NCI-H2171 treated with DMSO at 0.1 percent for 48 hours (cell line): Measurements from ENCODE around the gene AMIGO2.
"Not testable (repeated sequence)": the region's sequence is repeated elsewhere in the genome, so short reads cannot be mapped to it uniquely, and the experiment has no call there.

ENCODE experiments used
- DNase-seq: peaks from one replicate; lab custom pipeline; 2025; lab: John Stamatoyannopoulos, UW

Gene AMIGO2, protein sequence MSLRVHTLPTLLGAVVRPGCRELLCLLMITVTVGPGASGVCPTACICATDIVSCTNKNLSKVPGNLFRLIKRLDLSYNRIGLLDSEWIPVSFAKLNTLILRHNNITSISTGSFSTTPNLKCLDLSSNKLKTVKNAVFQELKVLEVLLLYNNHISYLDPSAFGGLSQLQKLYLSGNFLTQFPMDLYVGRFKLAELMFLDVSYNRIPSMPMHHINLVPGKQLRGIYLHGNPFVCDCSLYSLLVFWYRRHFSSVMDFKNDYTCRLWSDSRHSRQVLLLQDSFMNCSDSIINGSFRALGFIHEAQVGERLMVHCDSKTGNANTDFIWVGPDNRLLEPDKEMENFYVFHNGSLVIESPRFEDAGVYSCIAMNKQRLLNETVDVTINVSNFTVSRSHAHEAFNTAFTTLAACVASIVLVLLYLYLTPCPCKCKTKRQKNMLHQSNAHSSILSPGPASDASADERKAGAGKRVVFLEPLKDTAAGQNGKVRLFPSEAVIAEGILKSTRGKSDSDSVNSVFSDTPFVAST

DNA sequence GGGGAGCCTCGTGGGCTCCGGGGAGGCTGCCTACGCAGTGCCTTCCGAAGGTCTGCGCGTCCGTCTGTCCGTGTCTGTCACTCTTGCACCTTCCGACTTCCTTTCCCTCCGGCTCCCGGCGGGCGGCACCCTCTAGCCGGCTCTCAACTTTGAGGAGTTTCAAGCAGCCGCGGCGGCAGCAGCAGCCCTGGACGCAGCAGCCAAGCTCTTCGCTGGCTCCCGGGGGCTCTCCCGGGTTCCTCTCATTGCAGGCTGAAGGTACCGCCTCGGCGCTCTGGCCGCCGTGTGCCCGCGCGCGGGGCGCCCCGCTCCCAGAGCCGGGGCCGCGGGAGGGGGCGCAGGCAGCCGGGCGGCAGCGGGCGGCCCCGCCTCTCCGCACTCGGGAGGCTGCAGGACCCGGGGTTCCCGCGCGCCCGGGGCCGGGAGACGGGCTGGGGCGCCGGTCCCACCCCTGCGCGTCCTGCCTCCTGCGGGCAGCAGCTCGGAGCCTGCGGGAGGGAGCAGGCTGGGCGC lies at the start of gene AMIGO2, which contains the start of gene PCED1B:
AMIGO2 (minus strand) TSS at position 492 of the 513 bp plus-strand sequence. CDS start 957 bp downstream, outside the sequence.
PCED1B (plus strand) TSS at position 154 of the 513 bp plus-strand sequence. CDS start 155,443 bp downstream, outside the sequence.
- DNase-seq = no peak

DNA sequence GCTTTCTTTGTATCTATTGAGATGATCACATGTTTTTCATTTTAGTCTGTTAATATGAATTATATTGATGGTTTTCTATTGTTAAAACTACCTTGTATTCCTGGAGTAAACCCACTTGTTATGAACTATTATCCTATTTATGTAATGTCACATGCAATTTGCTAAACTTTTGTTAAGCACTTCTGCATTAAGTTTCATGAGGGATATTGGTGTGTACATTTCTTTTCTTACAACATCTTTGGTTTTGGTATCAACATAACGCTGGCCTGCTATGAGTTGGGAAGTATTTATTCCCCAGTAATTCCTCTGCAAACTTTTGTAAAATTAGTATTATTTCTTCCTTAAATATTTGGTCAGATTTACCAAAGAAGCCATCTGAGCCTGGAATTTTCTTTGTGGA lies 46.5 kb upstream of the AMIGO2 start:
- DNase-seq = no peak

DNA sequence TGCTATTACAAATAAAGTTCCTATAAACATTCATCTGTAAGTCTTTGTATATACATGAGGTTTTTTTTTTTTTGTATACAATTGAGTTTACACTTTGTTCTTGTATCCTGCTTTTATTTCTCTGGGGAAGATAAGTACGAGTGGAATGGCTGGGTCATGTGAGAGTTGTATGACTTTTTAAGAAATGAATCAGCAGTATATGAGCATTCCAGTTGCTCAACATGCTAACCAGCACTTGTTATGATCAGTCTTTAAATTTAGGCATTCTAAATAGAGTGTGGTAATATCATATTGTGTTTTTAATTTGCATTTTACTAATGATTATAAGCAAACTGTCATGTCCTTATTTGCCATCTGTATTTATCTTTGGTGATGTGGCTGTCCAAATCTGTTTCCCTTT lies 44.7 kb upstream of the AMIGO2 start:
- no peak for DNase-seq

DNA sequence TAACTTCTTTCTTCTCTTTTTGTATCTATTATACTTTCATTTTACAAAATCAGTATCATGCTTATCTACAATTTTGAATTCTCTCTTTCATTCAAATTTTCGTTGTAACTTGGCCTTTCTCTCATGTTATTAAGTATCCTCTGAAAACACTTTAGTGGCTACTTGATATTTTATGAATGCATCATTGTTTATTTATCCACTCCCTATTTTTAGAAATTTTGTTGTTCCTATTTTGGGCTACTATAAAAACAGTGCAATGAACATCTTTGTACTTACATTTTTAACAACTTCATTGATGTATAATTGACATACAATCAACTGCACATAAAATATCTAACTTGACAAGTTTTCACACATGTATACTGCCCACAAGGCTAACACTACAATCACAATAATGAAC lies 44.0 kb upstream of the AMIGO2 start:
- DNase-seq = no peak

DNA sequence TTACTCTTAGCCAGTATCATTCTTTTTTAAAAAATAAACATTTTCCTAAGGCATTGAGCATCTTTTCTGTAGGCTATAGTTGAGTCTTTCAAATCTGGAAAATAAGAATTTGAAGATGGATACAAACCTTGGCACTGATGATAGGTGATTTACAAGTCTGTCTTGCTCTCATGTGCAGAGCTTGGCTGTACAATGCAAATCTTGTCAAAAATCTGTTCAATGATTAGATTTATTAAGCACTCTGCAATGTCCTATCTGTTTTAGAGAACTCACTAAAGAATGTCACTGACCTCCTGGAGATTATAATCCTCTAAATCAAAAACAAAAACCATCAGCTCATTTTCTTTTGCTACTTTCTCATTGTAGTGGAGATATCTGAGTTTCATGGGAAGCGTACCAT lies 42.8 kb upstream of the AMIGO2 start:
- no peak for DNase-seq

DNA sequence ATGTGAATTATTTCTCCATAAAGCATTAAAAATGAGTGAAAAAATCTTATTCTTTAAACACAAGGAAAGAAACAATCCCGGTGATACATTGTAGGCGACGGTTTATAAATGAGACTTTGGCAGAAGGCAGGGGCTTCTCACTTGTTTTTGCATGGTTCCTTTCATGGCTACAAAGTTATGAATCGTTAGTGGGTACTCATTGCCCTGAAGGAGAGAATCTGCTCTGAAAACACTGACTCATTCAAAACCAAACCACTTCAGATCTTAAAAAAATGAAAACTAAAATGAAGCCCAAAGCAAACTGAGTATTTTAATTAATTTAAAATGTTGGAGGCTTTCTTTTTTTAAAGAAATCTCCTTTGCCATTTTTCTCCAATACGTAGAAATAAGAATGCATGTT lies 41.4 kb upstream of the AMIGO2 start:
- no peak for DNase-seq

DNA sequence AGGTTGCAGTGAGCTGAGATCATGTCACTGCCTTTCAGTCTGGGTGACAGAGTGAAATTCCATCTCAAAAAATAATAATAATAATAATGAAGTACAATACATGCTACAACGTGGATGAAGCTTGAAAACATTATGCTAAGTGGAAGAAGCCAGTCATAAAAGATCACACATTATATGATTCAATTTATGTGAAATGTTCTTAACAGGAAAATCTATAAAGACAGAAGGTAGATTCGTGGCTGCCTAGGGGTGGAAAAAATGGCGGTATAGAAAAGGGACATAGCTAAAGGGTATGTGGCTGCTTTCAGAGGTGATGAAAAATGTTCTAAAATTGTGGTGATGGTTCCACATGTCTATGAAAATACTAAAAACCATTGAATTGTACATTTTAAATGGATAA lies 41.0 kb upstream of the AMIGO2 start:
- DNase-seq = no peak

DNA sequence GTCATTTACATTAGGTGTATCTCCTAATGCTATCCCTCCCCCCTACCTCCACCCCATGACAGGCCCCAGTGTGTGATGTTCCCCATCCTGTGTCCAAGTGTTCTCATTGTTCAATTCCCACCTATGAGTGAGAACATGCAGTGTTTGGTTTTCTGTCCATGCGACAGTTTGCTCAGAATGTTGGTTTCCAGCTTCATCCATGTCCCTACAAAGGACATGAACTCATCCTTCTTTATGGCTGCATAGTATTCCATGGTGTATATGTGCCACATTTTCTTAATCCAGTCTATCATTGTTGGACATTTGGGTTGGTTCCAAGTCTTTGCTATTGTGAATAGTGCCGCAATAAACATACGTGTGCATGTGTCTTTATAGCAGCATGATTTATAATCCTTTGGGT lies 37.5 kb upstream of the AMIGO2 start:
- not testable (repeated sequence) for DNase-seq

DNA sequence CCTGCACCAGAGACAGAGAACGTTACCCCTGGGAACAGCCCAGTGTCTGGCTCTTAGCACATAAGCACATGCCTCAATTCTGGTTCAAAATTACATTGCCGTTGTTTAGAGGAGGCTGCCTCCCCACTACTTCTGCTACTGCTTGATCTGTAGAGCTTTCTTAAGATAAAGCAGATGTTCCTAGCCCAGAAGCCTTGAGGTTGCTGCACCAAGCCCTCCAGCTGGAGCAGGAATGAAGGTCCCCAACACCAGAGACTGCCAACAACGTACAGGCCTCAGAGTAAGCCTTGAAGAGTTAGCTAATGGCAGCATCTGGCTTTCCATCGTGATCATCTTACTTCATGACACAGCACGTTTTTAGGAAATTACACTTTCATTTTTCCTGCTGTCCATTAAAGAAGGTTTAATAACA lies 34.7 kb upstream of the AMIGO2 start:
- no peak for DNase-seq

DNA sequence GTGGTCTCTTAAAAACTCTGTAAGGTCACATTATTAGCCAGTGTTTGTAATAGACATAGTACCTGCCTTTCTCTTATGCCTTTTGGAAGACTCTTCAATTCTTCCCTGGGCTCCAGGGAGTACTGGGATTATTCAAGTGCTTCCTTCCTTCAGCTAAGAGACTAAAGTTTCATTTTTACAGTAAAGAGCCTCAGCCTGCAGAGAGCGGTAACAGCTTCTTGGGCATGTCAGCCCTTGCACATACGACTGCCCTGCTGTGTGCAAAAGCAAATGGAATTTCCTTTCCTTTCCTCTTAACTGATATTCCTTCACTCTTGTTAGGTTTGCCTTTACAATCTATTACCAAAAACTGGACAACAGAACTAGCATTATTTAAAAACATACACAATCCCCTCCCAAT lies 32.9 kb upstream of the AMIGO2 start:
- DNase-seq = no peak

DNA sequence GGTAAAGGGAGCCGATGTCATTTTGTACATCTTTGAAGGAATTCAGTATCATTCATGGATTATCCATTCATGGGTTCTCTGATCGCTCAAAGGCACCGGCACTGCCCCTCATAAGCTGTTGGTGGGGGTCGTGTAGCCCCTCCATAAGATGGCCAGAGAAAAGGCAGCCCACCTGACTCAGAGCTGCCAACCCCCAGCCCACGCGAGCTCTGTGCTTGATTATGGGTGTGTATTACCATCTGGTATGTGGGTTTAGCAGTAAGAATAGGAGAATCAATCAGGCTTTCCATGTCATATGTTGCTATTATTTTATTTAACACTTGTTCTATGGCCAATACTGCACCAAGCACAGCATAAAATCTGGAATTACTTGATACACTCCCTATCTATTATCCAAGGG lies 32.1 kb upstream of the AMIGO2 start:
- DNase-seq = no peak

DNA sequence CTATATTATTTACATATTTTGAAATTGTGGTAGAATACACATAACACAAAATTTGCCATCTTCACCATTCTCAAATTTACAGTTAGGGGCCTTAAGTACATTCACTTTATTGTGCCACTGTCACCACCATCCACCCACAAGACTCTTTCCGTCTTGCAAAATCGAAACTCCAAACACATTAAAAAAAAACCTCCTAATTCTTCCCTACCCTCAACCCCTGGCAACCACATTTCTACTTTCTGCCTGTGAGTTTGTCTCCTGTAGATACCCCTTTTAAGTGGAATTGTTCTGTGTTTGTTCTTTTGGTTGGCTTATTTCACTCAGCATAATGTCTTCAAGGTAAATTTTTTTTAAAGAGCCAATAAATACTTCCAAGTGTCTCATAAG lies 31.6 kb upstream of the AMIGO2 start:
- DNase-seq = no peak

DNA sequence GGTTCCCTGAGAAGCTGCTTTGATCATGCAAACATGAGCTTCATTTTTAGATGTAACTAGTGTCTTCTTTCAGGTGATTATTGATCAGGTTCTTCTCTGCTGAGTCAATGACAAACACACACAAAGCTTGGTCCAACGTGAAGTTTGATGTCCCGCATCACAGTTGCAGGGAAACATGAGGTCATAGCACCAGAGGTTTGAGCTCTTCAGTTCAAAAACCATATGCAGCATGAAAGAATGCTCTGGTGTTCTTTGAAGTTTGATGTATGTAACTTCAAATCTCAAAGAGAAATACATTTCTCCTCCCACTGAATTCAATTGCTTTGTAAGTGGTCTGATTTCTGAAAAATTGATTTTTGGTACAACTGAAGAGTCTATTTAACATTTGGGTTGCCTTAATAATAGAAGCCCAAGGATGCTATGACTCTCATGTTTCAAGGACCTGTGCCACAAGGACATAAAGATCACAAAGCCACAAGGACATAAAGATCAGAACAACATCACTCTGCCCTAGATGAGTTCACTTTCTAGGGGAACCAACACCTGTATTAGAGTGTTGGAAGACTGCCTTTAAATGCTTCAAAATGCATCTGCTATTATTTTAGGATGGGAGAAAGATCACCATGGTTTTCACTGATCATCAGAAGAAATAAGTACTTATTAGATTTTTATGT lies 31.1 kb upstream of the AMIGO2 start:
- DNase-seq = no peak

DNA sequence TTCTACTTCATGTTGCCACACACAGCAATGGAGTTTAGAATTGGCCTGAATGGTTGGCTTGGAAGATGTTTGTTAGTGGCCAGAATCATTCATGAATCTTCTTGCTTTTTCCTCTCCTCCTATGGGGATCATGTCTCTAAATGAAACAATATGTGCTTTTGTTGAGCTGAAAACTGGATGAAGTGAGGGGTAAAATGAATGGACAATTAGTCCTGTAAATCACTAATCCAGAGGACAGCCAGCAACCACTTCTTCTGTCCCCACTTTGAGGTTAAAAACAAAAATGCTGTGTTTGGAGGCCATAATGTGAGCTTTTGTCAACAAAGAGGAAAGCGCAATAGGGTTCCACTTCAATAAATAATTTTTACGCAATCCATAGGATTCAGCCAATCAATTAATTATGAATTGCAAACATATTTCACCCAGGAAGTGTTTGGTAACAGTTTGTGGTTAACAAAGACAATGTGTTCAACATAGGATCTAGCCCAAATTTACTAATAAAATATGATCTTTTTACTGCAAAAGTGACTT lies 30.3 kb upstream of the AMIGO2 start:
- DNase-seq = no peak

DNA sequence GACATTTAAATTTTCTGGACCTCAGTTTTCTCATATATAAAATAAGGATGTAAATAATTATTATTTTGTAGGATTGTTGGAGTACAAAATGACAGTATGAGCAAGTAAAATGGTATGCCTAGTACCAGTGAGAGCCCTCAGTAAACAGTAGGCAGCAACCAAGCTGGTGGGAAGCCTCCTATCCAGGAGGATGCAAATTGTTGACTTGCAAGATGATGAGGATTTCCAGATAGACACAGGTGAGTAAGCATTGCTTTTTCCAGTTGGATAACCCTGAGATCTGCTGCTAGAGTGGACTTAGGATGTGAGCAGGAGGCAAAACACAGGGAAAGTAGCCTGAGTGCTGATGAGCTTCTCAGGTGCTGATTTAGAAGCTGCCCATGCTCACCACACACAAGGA lies 28.2 kb upstream of the AMIGO2 start:
- no peak for DNase-seq

DNA sequence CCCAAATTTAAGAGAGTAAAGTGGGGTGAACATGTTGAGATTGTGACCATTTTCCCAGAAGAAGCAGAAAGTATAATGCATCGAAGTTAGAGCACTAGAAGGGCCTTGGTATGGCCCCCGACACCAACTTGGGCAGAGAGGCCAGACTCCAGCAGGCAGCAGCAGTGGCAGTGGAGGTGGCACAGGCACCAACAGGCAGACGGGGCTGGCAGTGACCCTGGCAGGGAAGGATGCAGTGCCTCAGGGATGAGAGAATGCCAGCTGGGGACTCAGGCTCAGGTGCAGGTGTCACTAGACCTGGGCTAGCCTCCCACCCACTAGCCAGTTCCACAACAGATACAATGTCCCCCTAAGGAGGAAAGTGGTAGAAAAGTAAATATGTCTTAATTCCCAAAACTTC lies 27.7 kb upstream of the AMIGO2 start:
- DNase-seq = no peak

DNA sequence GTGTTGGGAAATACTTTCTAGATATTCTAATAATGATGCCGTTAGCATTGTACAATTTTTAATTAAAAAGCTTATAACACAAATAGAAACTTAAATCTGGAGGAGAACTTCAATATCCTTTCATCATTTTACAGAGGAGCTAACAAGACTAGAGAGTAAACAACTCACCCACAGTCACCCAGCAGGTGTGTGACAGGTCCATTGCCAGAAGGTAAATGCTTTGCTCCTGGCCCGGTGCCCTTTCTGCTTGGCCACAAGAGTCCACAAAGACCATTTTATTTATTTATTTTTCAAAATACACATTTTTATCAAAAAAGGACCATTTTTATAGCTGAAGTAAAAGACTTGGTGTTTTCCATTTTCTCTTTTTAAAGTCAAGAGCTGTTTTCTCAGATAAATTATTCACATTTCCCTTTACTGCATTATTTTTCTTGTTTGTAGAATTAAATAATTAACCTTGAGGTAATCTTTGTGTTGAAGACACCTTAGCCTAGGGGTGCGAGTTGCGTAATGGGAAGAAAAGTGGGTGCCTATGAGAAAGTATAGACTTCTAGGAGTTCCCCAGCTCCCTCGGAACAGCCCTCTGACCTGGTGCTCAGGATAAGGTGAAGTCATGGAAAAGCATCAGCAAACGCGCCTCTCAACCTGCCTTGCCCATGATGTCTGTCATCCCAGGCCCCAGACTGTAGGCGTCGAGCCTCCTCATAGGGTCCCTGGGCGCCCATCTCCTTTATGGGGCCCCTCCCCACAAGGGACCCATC lies 26.3 kb upstream of the AMIGO2 start:
- no peak for DNase-seq

DNA sequence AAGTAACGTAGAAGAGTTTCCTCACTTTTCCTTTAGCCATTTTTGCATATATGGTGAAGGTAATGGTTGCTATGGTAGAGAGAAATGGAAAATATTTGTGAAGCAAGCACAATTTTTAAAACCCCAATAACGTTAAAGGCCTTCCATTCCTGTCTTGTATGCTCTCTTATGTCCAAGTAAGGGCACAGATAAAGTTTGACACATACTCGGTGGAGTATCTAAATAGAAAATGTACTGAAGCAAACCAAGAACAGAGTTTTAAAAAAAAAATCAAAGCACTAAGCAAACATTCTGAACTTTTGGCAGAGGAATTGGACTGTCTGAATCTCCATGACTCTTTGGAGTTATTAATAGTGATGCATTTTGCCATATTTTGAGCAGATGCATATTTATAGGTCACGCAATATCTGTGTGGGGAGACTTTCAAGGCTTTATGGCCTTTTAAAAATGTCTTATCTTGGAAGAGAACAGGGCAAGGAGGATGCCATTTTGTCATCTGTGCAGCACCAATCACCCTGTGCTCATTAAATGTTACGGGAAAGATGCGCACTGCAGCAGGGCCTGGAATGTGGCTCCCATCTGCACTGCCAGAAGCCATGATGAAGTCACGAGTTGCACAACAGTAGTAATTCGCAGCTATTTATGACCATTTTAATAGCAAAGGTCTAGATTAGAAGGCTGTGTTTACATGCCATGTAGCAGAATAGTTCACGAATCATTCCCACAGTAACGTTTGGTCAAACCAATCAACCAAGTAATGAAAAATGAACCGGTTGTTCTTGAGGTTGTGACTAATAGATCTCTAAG lies 23.3 kb upstream of the AMIGO2 start:
- DNase-seq = no peak

DNA sequence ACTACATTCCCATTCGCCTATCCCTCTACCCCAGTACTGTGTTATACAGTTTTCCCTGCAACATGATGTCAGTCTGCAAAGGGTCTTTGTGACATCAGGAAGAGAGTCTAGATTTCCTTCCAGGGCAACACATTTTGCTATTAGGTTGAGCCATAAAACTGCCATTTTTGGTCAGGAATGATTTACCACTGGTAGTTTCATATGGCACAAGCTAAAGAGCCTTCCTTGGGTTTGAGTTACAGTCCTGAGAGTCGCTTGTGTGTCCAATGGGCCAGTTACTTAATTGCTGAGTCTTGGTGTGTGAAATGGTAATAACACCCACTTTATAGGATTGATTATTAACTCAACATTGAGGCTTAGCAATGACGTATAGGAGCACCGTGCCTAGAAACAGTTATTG lies 22.6 kb upstream of the AMIGO2 start:
- DNase-seq = no peak

DNA sequence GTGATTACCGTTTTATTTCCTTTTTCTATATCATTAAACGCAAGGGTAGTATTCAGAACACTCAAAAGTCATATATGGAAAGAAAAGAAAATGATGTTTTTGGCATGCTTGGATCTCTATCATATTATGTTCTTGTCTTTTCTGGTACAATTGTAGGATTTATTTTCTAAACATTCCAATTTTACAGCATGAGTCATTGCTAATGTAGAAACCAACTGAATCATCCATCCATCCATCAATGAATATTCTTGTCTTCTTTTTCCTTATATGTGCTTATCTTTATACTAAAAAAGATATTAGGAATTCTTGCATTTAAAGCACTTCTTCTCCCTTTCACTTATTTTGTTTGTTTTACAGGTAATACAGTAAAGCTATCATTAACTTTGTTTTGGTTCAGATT lies 20.4 kb upstream of the AMIGO2 start:
- DNase-seq = no peak

DNA sequence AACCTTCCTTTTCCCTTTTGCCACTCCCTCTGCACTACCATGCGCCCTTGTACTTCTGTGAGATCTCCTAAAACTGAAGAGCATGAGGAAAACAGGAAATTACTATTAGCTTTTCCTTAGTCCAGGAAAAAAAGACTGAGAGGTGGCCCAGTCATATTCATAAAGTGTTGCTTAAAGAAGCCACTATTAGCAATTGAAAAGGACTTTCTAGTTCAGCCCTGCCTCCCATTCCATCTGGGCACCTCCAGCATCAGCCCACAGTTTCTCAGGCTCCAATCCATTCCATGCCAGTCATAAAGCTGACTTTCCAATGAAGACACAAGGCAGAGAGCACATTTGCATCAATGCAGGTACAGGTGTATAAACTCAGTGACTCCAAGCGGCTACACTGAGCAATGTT lies 19.9 kb upstream of the AMIGO2 start:
- DNase-seq = no peak
